GM12878 (cell line): ENCODE data around the gene TNFAIP3. TPM values are rescaled to one million over a fixed set of nuclear protein-coding genes. Genes with fewer than 3 reads are reported as not detected.
A peak's percentile ranks its signal among the peaks of the same experiment; 100 is the strongest.

Experiments used
- ATAC-seq: fragments of 200-7000 bp; cut with Tn5 transposase; 3 replicates; pipeline ENCODE4 v1.9.1; 2020; ENCODE audit warnings: mild to moderate bottlenecking, moderate library complexity
- BruUV-seq: library from RNA; stranded (reverse); fragments of 400-500 nt; replicated peaks from 2 replicates; lab custom pipeline; 2021; lab: Mats Ljungman, UMichigan
- CTCF ChIA-PET: fragments of 300-600 bp; sonication (Branson Sonifier 250); formaldehyde crosslinking; extraction: SDS; loops from one replicate; lab custom pipeline; 2021; ENCODE audit warnings: inconsistent platforms; lab: Yijun Ruan, JAX
- POLR2A ChIA-PET: fragments of 350-600 bp; formaldehyde crosslinking; extraction: SDS; loops from one replicate; lab custom pipeline; 2021; ENCODE audit warnings: inconsistent platforms; lab: Charles Lee
- RAD21 ChIA-PET: fragments of 300-600 bp; sonication (Branson Sonifier 250); formaldehyde crosslinking; loops from one replicate; lab custom pipeline; 2023; ENCODE audit warnings: antibody characterized with exemption; ENCODE audit not compliant: unreplicated experiment; lab: Charles Lee
- SMC1A ChIA-PET: fragments of 300-600 bp; sonication (Branson Sonifier 250); formaldehyde crosslinking; loops from one replicate; lab custom pipeline; 2023; ENCODE audit not compliant: unreplicated experiment, uncharacterized antibody; lab: Charles Lee
- DNase-seq: peaks from one replicate; pipeline ENCODE4 v3.0.0-alpha.2; 2011; ENCODE audit warnings: low read depth, low spot score
- FAIRE-seq: peaks from 3 replicates; lab custom pipeline; 2011; peaks lifted over from hg19 to GRCh38; lab: Jason Lieb, UNC
- H2AFZ ChIP-seq: 2 replicates; pipeline ENCODE4 v1.6.0; 2011; ENCODE audit warnings: low read depth, low read length, control low read depth; ENCODE audit not compliant: control insufficient read depth
- H3K27ac ChIP-seq: 2 replicates; pipeline ENCODE4 v1.5.1; 2011; ENCODE audit warnings: control low read depth; ENCODE audit not compliant: control insufficient read depth, insufficient read depth
- H3K27me3 ChIP-seq, 2 experiments: replicated peaks in 1 of 2; 2 replicates each; pipeline versions ENCODE4 v1.6.0 to v1.6.1; 2011; ENCODE audit warnings: low read length in 1 of 2; ENCODE audit not compliant: control insufficient read depth in 2 of 2, insufficient read depth in 2 of 2
- H3K36me3 ChIP-seq, 2 experiments: 2 replicates each; pipeline ENCODE4 v1.5.1; 2011; ENCODE audit warnings: low read length in 1 of 2; ENCODE audit not compliant: control insufficient read depth in 2 of 2, insufficient read depth in 2 of 2
- H3K4me1 ChIP-seq: 2 replicates; pipeline ENCODE4 v1.6.1; 2011; ENCODE audit warnings: mild to moderate bottlenecking, low read length, moderate library complexity, mixed read lengths; ENCODE audit not compliant: control insufficient read depth, insufficient read depth
- H3K4me2 ChIP-seq: 2 replicates; pipeline ENCODE4 v1.6.0; 2011; ENCODE audit warnings: control low read depth; ENCODE audit not compliant: control insufficient read depth, insufficient read depth
- H3K4me3 ChIP-seq: fragments of 200-600 bp; sonication (generic); 2 replicates; pipeline ENCODE4 v1.5.1; 2016
- H3K79me2 ChIP-seq: 2 replicates; pipeline ENCODE4 v1.6.0; 2011; ENCODE audit warnings: low read length; ENCODE audit not compliant: control insufficient read depth, insufficient read depth
- H3K9ac ChIP-seq: 2 replicates; pipeline ENCODE4 v1.8.0; 2011; ENCODE audit warnings: low read length, control low read depth, mixed read lengths; ENCODE audit not compliant: control insufficient read depth, insufficient read depth
- H3K9me3 ChIP-seq: replicated peaks from 3 replicates; pipeline ENCODE4 v1.5.1; 2011; ENCODE audit warnings: mild to moderate bottlenecking, low read length; ENCODE audit not compliant: control insufficient read depth, insufficient read depth
- H4K20me1 ChIP-seq: 2 replicates; pipeline ENCODE4 v1.6.0; 2011; ENCODE audit not compliant: control insufficient read depth, insufficient read depth
- E2F4 ChIP-seq: IDR thresholded peaks from 2 replicates; pipeline ENCODE4 v1.6.1; 2012; ENCODE audit warnings: low read depth, low read length, improper control_type of control experiment
- ESRRA ChIP-seq: IDR thresholded peaks from 2 replicates; pipeline ENCODE4 v1.6.1; 2012; ENCODE audit warnings: mild to moderate bottlenecking, low read length, improper control_type of control experiment
- JUND ChIP-seq: IDR thresholded peaks from 2 replicates; pipeline ENCODE4 v1.6.1; 2012; ENCODE audit warnings: low read depth, mild to moderate bottlenecking, low read length, improper control_type of control experiment, moderate library complexity
- PRDM15 ChIP-seq: fragments of 450-650 bp; formaldehyde crosslinking; IDR thresholded peaks from 2 replicates; pipeline ENCODE4 v1.4.0; 2020; ENCODE audit warnings: mild to moderate bottlenecking, moderate library complexity
- SIX5 ChIP-seq: IDR thresholded peaks from 2 replicates; pipeline ENCODE4 v1.6.1; 2011; ENCODE audit warnings: mild to moderate bottlenecking, low read depth, low read length, moderate library complexity; ENCODE audit not compliant: severe bottlenecking
- ZNF384 ChIP-seq: IDR thresholded peaks from 2 replicates; pipeline ENCODE4 v1.6.1; 2012; ENCODE audit warnings: low read depth, mild to moderate bottlenecking, low read length, improper control_type of control experiment, borderline replicate concordance
- WGBS: methylation state at CpG from one replicate; pipeline ENCODE4 v1.1.6; 2016; ENCODE audit warnings: low lambda C conversion rate; ENCODE audit not compliant: insufficient replicate concordance, insufficient coverage; ENCODE audit errors: missing lambda C conversion rate; 5-methylcytosine and 5-hydroxymethylcytosine counted together
- in situ Hi-C: fragments of 300-500 bp; cut with MboI; formaldehyde crosslinking; loops from 9 replicates; pipeline ENCODE4 v1.14.3; 2018; ENCODE audit warnings: mixed read lengths
- intact Hi-C: fragments of 100-400 bp; cut with micrococcal nuclease; formaldehyde crosslinking; loops from one replicate; pipeline ENCODE4 v1.14.2; 2022; ENCODE audit not compliant: unreplicated experiment
- polyA plus RNA-seq, 11 experiments: library from polyadenylated mRNA; depleted of rRNA in 4 of 11; unstranded in 6 of 11; stranded (reverse) in 5 of 11; fragments of >200 nt; fragmentation: Nextera tagmentation in 4 of 11; fragmentation: Illumina TruSeq in 1 of 11; extraction: Ambion mirVana in 4 of 11; extraction: Trizol in 1 of 11; gene quantifications; 1 replicate in 1 of 11; 2 replicates in 10 of 11; pipeline versions ENCODE4 v1.2.1 to v1.2.3, GENCODE V29; 2011 to 2016; ENCODE audit warnings: inconsistent platforms in 2 of 11, missing spikeins in 2 of 11, low read depth in 1 of 11
- total RNA-seq, 4 experiments: library from RNA; depleted of rRNA in 3 of 4; stranded (reverse); fragments of >200 nt in 3 of 4; fragmentation: Illumina TruSeq in 1 of 4; extraction: Trizol in 1 of 4; gene quantifications; 2 replicates each; pipeline versions ENCODE4 v1.2.1 to v1.2.3, GENCODE V29; 2013 to 2021
- TF ChIP-seq, protein P1 (sequence below): fragments of 450-650 bp; IDR thresholded peaks from 2 replicates; pipeline ENCODE4 v1.6.1; 2017; ENCODE audit warnings: mild to moderate bottlenecking, moderate library complexity
- TF ChIP-seq, protein P2 (sequence below): IDR thresholded peaks from 2 replicates; pipeline ENCODE4 v1.6.1; 2012; ENCODE audit warnings: low read depth, low read length, improper control_type of control experiment
- TF ChIP-seq, protein P3 (sequence below): IDR thresholded peaks from 2 replicates; pipeline ENCODE4 v1.6.1; 2012; ENCODE audit warnings: mild to moderate bottlenecking, low read depth, low read length

The TNFAIP3 gene
- total and polyA plus RNA-seq, 10 of the 15 experiments (the other 5 are each of a cell fraction or from before 2014, with no cell fraction given), result 18.0 to 350 (median 127) TPM

DNA sequence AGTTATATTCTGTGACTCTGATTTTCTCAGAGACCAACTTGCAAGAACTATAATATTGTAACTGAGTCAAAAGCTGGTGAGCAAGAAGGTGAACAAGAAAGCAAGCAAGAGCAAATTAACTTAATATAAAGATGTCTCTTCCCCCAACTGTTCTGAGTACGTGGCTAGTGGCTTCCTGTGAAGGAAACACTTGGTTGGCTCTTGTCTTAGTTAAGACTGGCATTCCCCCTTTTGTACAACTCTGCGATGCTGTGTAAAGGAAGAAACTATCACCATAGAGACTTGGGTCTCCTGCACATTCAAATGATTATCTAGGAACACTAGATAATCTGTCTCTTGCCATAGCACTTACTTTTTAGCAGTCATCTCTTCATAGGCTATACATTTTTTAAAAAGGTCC is 47.3 kb upstream of the TNFAIP3 start:
- ATAC-seq (peak; percentile 73), FAIRE-seq (no peak), DNase-seq (peak; percentile 59)
- Histone ChIP-seq H3K79me2 (no peaks in the 10 kb centered on the region), H2AFZ (peak overlapping the region; percentile 83), H3K4me2 (peak overlapping the region; percentile 51), H3K4me1 (peaks cover 29% of the 10 kb centered on the region), H4K20me1 (no peaks in the 10 kb centered on the region), H3K27ac (peak overlapping the region; percentile 51), H3K9ac (no peak overlapping the region), H3K36me3 (no peaks in the 10 kb centered on the region), H3K27me3 (no peaks in the 10 kb centered on the region), H3K9me3 (no peaks in the 10 kb centered on the region; the same call in 2 of the 3 replicates), H3K4me3 (no peak overlapping the region)
- WGBS, result 0% methylated on average over 2 of the region's 2 CpGs
- intact Hi-C loops, result no loop called here
- ChIA-PET CTCF (interaction anchor here (1.1 to 1.7 kb wide), 2 partner anchors 20 to 33 kb away, joined by 3 to 10 read pairs; no protein-coding TSS in a partner anchor), SMC1A (interaction anchor here (0.7 to 2.9 kb wide), 11 partner anchors 8 to 112 kb away, joined by 3 to 23 read pairs (median 5); partner anchors contain the start of gene TNFAIP3), POLR2A (interaction anchor here (0.6 to 2.9 kb wide), 4 partner anchors 9 to 76 kb away, joined by 3 to 15 read pairs (median 4); partner anchors contain the start of gene TNFAIP3), RAD21 (interaction anchor here (0.5 to 4.2 kb wide), 9 partner anchors 9 to 111 kb away, joined by 3 to 12 read pairs (median 5); no protein-coding TSS in a partner anchor)
- BruUV-seq, result no TSS peak
- in situ Hi-C loops, result no loop called here
- TF ChIP-seq, protein P1, sequence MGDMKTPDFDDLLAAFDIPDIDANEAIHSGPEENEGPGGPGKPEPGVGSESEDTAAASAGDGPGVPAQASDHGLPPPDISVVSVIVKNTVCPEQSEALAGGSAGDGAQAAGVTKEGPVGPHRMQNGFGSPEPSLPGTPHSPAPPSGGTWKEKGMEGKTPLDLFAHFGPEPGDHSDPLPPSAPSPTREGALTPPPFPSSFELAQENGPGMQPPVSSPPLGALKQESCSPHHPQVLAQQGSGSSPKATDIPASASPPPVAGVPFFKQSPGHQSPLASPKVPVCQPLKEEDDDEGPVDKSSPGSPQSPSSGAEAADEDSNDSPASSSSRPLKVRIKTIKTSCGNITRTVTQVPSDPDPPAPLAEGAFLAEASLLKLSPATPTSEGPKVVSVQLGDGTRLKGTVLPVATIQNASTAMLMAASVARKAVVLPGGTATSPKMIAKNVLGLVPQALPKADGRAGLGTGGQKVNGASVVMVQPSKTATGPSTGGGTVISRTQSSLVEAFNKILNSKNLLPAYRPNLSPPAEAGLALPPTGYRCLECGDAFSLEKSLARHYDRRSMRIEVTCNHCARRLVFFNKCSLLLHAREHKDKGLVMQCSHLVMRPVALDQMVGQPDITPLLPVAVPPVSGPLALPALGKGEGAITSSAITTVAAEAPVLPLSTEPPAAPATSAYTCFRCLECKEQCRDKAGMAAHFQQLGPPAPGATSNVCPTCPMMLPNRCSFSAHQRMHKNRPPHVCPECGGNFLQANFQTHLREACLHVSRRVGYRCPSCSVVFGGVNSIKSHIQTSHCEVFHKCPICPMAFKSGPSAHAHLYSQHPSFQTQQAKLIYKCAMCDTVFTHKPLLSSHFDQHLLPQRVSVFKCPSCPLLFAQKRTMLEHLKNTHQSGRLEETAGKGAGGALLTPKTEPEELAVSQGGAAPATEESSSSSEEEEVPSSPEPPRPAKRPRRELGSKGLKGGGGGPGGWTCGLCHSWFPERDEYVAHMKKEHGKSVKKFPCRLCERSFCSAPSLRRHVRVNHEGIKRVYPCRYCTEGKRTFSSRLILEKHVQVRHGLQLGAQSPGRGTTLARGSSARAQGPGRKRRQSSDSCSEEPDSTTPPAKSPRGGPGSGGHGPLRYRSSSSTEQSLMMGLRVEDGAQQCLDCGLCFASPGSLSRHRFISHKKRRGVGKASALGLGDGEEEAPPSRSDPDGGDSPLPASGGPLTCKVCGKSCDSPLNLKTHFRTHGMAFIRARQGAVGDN, result peak; percentile 85
- TF ChIP-seq, protein P2, sequence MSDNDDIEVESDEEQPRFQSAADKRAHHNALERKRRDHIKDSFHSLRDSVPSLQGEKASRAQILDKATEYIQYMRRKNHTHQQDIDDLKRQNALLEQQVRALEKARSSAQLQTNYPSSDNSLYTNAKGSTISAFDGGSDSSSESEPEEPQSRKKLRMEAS, result no peak
- no peak for TF ChIP-seq SIX5
- TF ChIP-seq JUND, result no peak
- no peak for TF ChIP-seq ESRRA
- TF ChIP-seq, protein P3, sequence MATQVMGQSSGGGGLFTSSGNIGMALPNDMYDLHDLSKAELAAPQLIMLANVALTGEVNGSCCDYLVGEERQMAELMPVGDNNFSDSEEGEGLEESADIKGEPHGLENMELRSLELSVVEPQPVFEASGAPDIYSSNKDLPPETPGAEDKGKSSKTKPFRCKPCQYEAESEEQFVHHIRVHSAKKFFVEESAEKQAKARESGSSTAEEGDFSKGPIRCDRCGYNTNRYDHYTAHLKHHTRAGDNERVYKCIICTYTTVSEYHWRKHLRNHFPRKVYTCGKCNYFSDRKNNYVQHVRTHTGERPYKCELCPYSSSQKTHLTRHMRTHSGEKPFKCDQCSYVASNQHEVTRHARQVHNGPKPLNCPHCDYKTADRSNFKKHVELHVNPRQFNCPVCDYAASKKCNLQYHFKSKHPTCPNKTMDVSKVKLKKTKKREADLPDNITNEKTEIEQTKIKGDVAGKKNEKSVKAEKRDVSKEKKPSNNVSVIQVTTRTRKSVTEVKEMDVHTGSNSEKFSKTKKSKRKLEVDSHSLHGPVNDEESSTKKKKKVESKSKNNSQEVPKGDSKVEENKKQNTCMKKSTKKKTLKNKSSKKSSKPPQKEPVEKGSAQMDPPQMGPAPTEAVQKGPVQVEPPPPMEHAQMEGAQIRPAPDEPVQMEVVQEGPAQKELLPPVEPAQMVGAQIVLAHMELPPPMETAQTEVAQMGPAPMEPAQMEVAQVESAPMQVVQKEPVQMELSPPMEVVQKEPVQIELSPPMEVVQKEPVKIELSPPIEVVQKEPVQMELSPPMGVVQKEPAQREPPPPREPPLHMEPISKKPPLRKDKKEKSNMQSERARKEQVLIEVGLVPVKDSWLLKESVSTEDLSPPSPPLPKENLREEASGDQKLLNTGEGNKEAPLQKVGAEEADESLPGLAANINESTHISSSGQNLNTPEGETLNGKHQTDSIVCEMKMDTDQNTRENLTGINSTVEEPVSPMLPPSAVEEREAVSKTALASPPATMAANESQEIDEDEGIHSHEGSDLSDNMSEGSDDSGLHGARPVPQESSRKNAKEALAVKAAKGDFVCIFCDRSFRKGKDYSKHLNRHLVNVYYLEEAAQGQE, result no peak
- TF ChIP-seq ZNF384, result 0 out of 2 replicates have a peak, but pooled peaks have one; percentile 2
- TF ChIP-seq E2F4, result no peak
- TF ChIP-seq PRDM15 (CRISPR knock-in tag), result no peak
